GM18526 (cell line): ENCODE measurements around the gene PAX6.

Experiments used
- POLR2A ChIP-seq: IDR thresholded peaks from 3 replicates; pipeline ENCODE4 v1.6.1; 2011; ENCODE audit not compliant: insufficient read length; ENCODE audit errors: extremely low read depth

PAX6 gene

DNA sequence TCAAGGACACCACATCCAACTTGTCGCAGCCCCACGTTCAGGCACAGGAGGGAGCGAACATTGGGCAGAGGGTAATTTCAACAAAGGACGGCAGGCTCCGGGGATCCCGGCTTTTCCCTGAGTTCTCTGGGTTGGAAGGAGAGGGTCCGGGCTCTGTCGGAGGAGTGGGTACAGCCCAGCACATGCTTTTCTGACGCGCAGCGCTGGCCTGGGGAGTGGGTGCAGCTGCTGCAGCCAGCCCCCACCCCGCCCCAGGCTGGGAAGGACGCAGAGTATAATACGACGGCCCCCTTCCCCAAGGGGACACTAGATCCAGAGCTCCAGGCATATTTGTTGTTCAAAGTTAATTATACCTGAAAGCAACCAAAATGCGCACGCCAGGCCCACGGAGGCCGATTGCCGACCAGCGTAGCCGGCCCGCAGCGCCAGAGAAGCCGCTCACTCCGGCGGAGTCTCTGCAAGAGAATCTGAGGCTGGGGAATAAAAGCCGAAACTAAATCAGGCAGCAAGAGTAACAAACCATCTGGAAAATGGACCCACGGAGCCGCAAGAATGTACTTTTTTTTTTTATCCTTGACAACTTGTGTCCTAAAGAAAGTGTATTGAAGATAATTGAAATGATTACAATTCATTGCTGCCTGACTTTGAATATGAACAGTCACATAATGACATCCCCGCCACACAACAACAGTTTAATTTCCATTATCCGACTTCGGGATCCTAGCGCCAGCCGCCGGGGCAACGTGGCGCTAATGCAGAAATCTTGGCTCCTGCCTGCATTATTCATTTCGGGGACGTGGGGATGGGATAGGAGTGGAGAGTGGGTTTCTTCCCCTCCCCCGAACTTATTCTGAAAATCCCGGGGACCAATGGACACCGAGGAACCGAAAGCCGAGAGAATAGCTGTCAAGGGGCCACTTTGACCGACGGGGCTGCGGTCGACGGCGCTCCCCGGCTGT, 14.0 kb upstream of the PAX6 start:
- TF ChIP-seq POLR2A = no peak

DNA sequence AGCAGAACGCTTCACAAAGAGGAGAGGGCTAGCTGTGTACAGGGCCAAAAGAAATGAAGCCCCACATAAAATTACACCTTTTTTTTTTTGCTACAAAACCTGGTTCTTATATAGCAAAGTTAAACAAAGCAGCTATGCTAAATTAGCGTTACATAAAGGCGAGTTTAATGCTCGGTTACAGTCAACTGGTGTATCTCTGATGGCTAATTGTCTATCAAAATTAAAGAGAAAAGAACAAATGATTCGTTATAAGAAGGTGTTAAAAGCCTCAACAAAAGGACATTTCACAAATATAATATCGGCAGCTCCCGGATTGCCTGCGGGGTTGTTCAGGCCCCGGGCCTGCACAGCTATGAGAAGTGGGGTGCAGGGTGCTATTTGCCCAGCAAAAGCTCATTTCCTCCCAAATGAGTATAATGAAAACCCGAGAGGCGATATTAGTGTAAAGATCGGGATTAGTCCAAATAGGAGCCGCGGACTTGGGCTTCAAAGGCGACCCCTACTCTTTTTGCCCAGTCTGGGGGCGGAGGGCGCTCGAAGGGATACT, 13.3 kb upstream of the PAX6 start:
- no peak for TF ChIP-seq POLR2A

DNA sequence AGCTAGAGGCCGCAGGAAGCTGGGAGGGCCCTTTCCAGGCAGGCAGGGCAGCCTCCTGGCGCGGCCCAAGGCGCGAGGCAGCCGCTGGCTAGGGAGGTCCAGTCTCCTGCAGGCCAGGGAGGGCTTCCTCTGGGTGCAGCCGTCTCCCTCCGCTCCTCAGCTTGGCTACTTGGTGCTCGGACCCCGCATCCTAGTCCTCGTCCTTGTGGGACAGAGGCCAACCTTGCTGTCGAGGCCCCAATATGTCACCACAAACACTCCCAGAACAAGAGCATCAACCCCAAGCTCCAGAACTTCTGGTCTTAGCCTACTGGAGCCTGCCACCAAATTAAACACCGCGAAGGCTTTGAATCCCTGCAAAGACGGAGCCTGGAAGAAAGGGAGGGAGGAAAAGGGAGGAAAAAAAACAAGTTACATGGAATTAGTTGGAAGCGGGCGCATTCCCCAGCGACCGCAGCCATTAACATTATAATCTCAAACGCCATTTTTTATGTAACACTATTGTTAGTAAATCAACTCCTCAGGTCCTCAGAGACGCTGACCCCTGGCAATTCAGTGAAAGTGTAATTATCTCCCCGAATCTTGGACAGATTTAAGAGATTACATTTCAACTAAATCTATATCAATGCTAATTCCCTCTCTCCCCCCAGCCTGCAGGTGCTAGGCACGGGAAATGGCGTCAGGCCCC, 12.7 kb upstream of the PAX6 start:
- TF ChIP-seq POLR2A = no peak

DNA sequence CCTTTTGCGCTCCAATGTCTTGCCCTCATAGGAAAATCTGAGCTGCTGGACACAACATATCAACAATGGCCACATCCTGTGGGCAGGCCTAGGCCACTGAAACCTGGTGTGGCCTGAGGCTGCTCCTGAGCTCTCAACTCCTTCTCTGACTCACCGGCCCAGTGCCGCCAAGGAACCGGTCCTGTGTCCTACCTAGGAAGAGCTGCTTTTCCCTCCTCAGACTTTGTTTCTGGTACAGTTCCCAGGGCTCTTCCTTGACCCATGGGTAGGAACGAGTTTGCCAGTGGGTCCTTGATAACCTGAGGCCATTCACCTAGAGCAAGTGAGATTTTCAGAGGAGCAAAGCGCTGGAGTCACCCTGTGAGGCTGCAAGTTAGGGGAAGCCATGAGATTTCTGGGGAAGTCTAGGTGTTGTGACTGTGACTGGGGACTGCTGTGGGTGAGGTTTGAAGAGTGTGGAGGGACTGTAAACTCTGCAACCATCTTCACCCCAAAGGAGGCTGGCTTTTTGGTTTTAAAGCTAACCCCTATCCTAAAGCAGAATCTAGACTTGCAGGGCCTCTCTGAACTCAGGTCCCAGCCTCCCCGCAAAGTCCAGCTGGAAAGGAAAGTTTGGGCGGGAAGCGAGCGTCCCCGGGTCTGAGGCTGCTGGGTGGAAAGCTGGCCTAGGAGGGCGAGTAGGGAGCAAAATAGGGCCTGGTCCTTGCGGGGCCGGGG, 12.0 kb upstream of the PAX6 start:
- no peak for TF ChIP-seq POLR2A

DNA sequence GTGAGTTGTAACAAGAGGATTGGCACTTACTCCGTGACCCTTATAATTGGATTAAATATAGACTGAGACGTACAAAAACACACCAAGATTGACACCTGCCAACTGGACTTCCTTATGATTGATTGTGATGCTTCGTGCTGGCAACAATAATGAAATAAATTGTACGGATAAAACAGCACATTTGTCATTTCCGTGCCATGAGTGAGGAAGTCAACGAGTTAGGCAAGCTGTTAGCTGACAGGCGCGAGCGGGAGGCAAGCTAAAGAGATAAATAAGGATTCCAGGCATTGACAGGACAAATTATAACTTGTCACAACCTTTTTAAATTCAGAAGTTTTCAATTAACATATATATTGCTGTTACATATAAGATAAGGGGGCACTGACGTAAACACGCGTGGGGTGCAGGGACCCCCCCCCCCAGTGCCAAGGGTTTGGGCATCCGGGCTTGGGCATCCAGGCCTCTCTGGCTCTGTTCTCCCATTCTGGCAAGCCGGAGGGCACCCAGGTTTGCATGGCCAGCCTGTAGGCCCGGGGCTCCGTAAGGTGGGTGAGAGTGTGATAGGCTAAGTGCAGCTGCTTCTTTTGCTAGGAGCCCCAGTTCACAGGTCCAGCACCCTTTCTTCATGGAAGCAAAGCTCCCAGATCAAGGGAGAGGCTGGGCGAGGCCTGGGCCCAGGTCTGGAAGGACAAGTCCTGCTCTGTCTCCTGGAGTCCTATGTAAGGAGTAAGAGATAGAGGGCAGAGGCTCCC, 11.2 kb upstream of the PAX6 start:
- TF ChIP-seq POLR2A = no peak

DNA sequence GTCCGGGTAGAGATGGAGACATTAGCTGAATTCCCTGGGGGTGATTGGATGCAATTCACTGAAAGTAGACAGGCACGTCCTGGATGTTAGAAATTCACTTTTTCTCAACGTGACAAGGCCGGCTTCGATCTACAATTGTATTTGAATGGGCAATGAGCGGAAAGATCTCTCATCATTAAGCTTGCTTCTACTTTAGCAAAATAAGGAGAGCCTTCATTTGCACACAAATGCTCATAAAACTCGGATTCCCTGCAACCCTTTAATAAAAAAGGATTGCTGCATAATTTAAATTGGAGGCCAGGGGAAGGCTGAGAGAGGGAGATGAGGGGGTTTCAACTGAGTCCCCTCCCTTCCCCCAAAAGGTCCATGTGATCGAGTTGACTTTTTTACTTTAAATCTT, 10.6 kb upstream of the PAX6 start:
- no peak for TF ChIP-seq POLR2A

DNA sequence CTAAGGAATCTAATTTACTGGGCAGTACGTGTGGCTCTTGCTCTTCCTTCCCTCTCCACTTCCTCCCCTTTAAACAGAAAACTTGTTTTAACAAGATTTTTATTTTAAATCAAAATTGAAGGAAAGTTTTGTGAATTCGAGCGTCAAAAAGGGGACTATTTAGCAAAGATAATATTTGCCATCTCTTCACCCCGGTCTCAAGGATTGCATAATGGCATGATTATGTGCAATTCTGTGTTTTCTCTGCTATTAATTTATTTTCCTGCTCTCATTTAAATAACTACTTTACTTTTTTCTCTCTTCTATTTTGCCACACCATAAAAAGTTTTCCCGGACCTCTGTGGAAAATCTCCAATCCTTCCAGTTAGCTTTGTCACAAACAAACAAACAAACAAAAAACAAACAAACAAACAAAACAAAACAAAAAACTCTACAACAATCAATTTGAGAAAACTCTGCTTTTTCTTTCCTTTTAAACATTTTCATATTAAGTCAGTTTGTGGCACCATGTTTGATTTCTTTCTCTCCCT, 10.2 kb upstream of the PAX6 start:
- TF ChIP-seq POLR2A = no peak

DNA sequence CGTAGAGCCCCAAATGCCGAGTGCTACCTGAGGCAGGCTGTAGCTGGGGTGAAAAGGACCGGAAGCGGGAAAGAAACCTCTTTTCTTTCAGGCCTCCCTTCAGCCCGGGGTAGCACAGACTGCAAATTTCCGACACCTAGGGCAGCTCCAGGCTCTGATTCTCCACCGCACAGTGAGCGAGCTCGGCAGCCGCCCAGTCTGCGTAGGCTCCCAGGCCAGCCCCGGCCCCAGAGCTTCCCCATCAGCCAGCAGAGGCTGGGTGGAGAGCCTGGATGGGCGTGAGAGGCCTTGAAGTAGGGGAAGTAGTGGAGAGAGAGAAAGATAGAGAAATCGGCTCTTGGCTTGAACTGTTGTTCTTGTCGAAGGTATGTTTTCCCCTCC, 9.3 kb upstream of the PAX6 start:
- TF ChIP-seq POLR2A = no peak

DNA sequence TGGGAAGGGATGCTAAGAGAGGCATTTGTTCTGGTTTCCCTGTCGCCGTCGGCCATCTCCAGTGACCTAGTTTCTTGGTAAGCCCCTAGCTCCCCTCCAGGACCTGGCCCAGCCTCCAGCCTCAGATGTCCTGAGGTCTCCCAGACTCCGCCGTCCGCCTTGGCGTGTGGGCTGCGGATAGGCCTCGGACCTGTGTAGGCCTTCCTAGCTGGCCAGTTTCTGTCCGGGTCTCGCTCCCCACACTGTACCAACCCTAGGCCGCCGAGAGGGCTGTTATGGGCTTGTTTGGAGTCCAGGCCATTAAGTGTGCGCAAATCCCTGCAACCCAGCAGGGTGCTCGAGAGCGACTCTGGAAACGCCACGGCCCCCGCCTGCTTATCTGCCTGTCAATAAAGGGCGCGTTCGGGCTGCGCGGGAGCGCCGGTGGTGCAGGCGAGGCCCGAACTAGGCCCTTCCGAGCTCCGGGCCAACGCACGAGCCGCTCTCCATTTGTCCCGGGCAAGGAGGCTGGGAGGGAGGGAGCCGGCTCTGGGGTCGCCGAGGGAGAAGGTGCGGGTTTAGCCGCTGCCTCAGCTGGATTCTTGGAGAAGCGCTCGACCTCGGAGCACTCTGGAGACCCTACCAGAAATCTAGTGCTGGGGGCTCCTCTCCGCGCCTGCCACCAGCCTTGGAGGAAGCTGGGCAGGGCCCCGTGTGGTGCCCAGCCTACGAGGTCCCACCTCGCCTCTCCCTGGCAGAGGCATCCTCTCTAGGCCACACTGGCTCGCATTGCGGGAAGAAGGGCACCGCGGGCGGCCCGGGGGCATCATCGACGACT, 8.7 kb upstream of the PAX6 start:
- TF ChIP-seq POLR2A = no peak

DNA sequence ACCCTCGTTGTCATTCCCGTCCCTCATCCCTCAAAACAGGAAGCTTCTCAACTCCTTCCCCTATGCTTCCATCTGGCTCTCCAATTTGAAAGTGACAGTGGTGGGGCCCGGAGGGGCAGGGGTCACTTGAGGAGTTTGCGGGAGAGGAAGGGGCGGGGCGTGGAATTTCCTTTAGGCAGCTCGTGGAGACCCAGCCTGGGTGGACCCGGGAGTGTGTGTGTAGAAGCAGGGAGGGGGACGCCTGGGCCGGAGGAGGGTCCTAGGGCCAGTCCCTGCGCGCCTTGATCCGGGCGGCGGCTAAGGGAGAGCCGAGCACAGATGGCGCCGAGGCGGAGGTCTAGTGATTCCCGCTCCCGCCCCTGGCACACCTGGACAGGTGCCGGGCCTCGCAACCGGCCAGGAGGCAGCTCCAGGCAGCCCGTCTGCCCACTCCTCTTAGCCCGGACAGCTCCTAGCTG, 7.8 kb upstream of the PAX6 start:
- no peak for TF ChIP-seq POLR2A

DNA sequence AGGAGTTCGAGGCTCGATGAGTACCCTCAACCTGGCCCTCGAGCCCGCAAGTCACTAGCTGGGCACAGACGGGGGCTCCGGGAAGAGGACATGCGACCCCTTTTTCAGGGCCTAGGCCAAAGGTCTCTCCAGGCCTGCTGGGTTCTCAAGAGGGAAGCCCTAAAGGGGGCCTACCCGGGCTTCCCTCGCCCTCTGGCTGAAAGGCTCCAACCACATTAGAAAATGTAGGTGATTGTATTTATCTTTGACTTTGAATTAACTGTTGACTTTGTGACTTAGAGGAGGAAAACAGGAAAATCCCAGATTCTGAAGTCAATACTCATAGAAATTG, 7.3 kb upstream of the PAX6 start:
- TF ChIP-seq POLR2A = no peak

DNA sequence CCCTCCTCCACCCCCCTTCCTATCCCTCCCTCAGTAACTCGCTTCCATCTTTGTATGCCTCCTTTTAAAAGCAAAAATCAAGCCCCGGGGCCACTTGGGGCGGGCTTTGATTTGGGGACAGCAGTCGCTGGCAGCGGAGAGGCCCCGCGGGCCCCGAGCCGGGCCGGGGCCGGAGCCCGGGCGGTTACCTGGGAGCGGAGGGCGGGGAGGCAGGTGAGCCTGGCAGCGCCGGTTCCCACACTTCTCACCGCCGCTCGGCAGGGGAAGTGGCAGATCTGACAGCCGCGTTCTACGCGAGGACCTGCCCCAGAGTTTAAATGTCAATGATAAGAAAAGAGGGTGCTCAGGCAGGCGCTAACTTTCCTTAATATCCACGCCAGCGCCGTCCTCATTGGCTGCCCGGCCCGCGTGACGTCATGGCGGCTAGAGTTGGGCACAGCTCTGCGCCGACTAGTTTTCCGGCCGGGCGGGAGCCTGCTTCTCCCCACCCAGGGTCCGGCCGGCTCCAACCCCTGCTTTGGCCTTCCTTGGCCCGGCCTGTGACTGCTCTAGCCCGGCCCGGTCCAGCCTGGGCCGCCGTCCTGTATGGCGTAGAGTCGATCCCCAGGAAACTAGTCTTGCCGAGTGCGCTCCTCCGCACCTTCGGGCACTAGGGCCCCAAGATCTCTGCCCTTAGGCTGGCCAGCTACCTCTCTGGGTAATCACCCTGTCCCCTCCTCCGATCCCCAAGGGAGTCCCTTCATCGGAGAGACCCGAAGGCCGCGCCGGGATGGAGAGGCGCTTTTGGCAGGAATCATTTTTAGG, 6.7 kb upstream of the PAX6 start:
- no peak for TF ChIP-seq POLR2A

DNA sequence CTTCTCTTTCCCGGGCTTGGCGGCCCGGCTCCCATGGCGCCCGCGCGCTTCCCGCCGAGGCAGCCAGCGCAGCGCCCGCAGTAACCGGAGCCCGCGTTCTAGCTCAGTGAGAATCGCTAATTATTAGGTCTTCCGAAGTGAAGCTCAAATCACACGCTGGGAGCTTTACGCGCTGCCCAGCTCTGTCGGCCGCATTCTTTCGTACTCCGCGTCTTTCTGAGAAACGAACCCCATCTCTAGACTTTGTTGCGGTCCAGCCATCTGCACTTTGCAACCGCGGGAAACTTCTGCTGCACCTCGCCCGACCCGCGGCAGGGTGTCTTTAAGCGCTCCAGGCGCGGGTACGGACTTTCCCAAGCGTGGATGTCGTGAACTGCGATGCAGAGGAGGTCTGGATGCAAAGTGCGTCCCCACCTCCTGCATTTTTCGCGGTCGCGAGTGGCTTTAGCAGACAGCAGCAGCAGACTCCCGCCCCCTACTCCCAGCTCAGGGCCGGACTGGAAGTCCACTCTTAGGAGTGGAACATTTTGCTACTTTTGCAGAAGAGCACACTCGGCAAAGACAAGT, 6.0 kb upstream of the PAX6 start:
- TF ChIP-seq POLR2A = no peak
